Measurements from ENCODE around the gene S1PR5.

S1PR5 gene

GRCh38 chr19:10513223-10513622 lies 4.0 kb downstream of the S1PR5 start:
- no peak for DNase-seq

- peak in 1 of 2 experiments; percentile 54 for DNase-seq
These were observed 6.9 kb downstream of the S1PR5 start for GRCh38 chr19:10510301-10510802.

- DNase-seq = no peak
These were observed 8.5 kb downstream of the S1PR5 start for GRCh38 chr19:10508707-10509106.

- DNase-seq = no peak
These were observed 9.2 kb downstream of the S1PR5 start for GRCh38 chr19:10508036-10508435.

GRCh38 chr19:10505583-10506229 lies 11.5 kb downstream of the S1PR5 start:
- DNase-seq = peak in 1 of 2 experiments; percentile 41

GRCh38 chr19:10503002-10503789 lies 14.1 kb downstream of the S1PR5 start, which contains the start of gene KEAP1:
Gene KEAP1, minus strand, starts transcription at chr19:10503356. Its CDS starts 3,323 bp downstream, at chr19:10500033.
- peak in 1 of 2 experiments; percentile 58 for DNase-seq

GRCh38 chr19:10502524-10503001 lies 14.7 kb downstream of the S1PR5 start:
- peak; percentile 86 to 98 for DNase-seq

GRCh38 chr19:10501971-10502523 lies 15.2 kb downstream of the S1PR5 start:
- peak; percentile 79 to 86 for DNase-seq

- DNase-seq = no peak
These were observed 17.0 kb downstream of the S1PR5 start for GRCh38 chr19:10500247-10500592.

- DNase-seq = no peak
These were observed 17.5 kb downstream of the S1PR5 start for GRCh38 chr19:10499550-10500246.

- DNase-seq = no peak
These were observed 19.9 kb downstream of the S1PR5 start for GRCh38 chr19:10497371-10497770.

- no peak for DNase-seq
These were observed 25.7 kb downstream of the S1PR5 start for GRCh38 chr19:10491472-10492047.

GRCh38 chr19:10486551-10486950 lies 30.7 kb downstream of the S1PR5 start:
- DNase-seq = no peak

GRCh38 chr19:10478903-10479384 lies 38.3 kb downstream of the S1PR5 start:
- peak; percentile 39 to 81 for DNase-seq

- DNase-seq = no peak
These were observed 38.8 kb downstream of the S1PR5 start for GRCh38 chr19:10478476-10478875.

- no peak for DNase-seq
These were observed 42.2 kb downstream of the S1PR5 start for GRCh38 chr19:10474962-10475451.

GRCh38 chr19:10473192-10473591 lies 44.1 kb downstream of the S1PR5 start:
- DNase-seq = no peak

GRCh38 chr19:10471909-10472308 lies 45.3 kb downstream of the S1PR5 start:
- peak in 1 of 2 experiments; percentile 48 for DNase-seq

- no peak for DNase-seq
These were observed 49.1 kb downstream of the S1PR5 start for GRCh38 chr19:10468133-10468532.

GRCh38 chr19:10467104-10467706 lies 50.0 kb downstream of the S1PR5 start:
- DNase-seq = no peak

- DNase-seq = no peak
These were observed 52.8 kb downstream of the S1PR5 start for GRCh38 chr19:10464456-10464855.
